ENCODE results near the gene ATAD3C.
"Not testable (repeated sequence)": the region's sequence is repeated elsewhere in the genome, so short reads cannot be mapped to it uniquely, and the experiment has no call there.

The ATAD3C gene

DNA sequence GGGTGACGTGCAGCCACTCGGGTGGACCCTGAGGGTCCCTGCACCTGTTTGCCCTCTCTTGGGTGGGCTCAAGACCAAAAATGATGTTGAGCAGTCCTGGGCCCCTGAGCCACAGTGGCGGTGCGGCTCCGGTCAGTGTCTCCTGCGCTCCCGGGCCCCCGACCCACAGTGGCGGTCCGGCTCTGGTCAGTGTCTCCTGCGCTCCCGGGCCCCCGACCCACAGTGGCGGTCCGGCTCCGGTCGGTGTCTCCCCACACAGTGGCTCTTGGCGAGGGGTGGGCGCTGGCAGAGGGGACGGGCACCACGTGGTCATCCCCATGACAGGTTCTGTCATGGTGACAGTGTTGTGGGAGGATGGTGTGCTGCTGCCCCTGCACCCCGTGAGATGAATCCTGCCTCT is 44.8 kb downstream of the ATAD3C start:
- in situ Hi-C loops (cut with MboI; ENCODE audit: low sequenced_read_pairs): not testable (repeated sequence)

GRCh38 chr1:1495461-1495975 is 46.0 kb downstream of the ATAD3C start:
- in situ Hi-C loops (cut with MboI; ENCODE audit: low sequenced_read_pairs): not testable (repeated sequence)

DNA sequence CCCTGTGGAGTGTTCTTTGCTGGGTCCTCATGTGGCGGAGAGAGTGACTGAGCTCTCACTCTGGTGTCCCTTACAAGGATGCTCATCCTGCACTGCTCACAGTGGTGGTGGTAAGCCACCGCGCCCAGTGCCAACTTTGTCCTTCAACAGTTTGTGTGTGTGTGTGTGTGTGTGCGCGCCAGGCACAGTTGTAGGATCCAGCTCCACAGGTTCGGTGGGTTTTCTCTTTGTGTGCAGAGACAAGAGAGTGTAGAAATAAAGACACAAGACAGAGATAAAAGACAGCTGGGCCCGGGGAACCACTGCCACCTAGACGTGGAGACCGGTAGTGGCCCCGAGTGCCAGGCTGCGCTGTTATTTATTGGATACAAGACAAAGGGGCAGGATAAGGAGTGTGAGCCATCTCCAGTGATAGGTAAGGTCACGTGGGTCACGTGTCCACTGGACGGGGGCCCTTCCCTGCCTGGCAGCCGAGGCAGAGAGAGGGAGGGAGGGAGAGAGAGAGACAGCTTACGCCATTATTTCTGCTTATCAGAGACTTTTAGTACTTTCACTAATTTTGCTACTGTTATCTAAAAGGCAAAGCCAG is 55.4 kb downstream of the ATAD3C start:
- in situ Hi-C loops (cut with MboI; ENCODE audit: low sequenced_read_pairs): not testable (repeated sequence)

- in situ Hi-C loops (cut with MboI; ENCODE audit: low sequenced_read_pairs): not testable (repeated sequence)
Observed at GRCh38 chr1:1505366-1505798, 55.9 kb downstream of the ATAD3C start.

DNA sequence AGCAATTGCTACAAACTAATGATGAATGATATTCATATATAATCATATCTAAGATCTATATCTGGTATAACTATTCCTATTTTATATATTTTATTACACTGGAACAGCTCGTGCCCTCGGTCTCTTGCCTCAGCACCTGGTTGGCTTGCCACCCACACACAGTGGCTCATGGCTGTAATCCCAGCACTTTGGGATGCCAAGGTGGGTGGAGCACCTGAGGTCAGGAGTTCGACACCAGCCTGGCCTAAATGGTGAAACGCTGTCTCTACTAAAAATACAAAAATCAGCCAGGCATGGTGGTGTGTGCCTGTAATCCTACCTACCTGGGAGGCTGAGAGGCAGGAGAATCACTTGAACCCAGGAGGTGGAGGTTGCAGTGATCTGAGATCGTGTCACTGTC is 56.3 kb downstream of the ATAD3C start:
- in situ Hi-C loops (cut with MboI; ENCODE audit: low sequenced_read_pairs): not testable (repeated sequence)

DNA sequence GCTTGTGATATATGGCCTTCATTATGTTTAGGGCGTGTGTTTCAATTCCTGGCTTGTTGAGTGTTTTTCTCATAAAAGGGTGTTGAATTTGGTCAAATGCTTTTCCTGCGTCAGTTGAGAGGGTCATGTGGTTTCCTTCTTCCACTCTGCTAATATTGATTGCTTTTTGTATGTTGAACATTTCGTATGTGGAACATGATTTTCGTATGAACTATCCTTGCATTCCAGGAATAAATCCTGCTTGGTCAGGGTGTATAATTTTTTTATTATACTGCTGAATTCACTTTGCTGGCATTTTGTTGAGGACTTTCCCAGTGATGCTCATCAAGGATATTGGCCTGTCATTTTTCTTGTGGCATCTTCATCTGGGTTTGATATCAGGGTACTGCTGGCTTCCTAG is 57.8 kb downstream of the ATAD3C start:
- in situ Hi-C loops (cut with MboI; ENCODE audit: low sequenced_read_pairs): no loop called here

- in situ Hi-C loops (cut with MboI; ENCODE audit: low sequenced_read_pairs): not testable (repeated sequence)
Observed at GRCh38 chr1:1508775-1509464, 59.4 kb downstream of the ATAD3C start.

DNA sequence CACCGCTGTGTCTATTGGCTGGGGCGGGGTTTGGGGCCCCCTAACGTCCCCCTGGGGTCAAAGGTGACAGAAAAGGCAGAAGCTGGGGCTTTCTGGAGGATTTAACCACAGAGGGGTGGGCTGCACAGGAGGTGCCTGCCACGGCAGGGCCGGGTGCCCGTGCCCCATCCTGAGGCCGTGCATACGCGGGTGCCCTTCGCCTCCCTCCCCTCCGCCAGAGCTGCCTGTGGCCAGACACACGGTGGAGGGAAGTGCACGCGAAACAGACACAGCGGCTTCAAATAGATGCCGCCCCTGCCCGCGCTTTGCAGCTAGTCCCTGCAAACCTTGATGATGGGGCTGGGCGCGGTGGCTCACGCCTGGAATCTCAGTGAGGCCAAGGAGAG is 60.0 kb downstream of the ATAD3C start:
- in situ Hi-C loops (cut with MboI; ENCODE audit: low sequenced_read_pairs): not testable (repeated sequence)

- in situ Hi-C loops (cut with MboI; ENCODE audit: low sequenced_read_pairs): no loop called here
Observed at GRCh38 chr1:1510912-1511532, 61.5 kb downstream of the ATAD3C start.

DNA sequence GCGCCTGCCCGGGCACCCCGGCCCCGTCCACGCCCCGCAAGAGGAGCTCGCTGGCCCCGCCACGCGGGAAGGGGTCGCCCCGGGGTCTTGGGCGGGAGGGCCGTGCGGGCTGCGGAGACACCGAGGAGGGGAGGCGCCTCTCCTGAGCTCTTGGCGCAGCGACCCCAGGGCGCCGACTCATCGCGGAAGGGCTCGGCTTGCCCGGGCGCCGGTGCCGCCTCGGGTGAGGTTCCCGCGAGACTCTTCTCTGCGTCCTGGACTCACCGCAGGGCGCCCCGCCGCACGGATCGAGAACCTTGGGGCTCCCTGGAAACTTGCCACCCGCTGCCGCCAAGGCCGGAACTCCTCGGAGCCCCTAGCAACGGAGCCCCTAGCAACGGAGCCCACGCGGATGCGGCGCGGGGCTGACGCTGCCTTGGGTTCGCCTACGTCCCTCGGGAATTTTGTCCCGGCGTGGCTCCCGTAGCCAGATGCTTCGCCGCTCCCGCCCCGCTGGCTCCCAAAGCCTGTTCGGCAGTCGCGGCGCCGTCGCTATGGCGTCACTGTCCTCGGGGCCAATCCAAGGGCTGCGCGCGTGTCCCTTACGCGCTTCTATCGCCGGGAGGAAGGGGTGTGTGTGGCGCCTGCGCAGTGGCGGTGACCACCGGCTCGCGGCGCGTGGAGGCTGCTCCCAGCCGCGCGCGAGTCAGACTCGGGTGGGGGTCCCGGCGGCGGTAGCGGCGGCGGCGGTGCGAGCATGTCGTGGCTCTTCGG is 62.2 kb downstream of the ATAD3C start, which contains the start of gene ATAD3A:
Gene ATAD3A, plus strand, starts transcription at position 630 of the 753 bp plus-strand sequence. Its CDS starts 107 bp downstream, at position 737.
- in situ Hi-C loops (cut with MboI; ENCODE audit: low sequenced_read_pairs): no loop called here

- in situ Hi-C loops (cut with MboI; ENCODE audit: low sequenced_read_pairs): not testable (repeated sequence)
Observed at GRCh38 chr1:1512425-1512824, 62.9 kb downstream of the ATAD3C start.

- in situ Hi-C loops (cut with MboI; ENCODE audit: low sequenced_read_pairs): not testable (repeated sequence)
Observed at GRCh38 chr1:1513675-1514074, 64.2 kb downstream of the ATAD3C start.

DNA sequence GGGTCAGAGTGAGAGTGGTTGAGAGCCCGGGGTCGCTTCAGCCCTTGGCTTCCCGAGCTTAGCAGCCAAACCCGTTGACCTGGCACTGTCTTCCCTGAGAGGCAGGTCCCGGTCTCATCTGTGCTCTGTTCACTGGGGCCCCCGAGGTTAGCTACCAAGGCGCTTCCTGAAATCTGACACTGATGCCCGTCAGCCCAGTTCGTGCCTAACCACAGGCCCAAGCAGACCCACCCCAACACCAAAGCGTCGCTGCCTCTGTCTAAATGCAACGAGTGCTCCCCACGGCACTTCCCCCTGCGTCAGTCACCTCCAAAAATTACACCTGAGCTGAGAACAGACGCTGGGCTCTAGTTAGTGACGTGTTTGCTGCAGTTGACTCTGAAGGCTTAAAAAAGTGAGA is 64.9 kb downstream of the ATAD3C start:
- in situ Hi-C loops (cut with MboI; ENCODE audit: low sequenced_read_pairs): not testable (repeated sequence)

GRCh38 chr1:1516923-1517322 is 67.4 kb downstream of the ATAD3C start:
- in situ Hi-C loops (cut with MboI; ENCODE audit: low sequenced_read_pairs): not testable (repeated sequence)

DNA sequence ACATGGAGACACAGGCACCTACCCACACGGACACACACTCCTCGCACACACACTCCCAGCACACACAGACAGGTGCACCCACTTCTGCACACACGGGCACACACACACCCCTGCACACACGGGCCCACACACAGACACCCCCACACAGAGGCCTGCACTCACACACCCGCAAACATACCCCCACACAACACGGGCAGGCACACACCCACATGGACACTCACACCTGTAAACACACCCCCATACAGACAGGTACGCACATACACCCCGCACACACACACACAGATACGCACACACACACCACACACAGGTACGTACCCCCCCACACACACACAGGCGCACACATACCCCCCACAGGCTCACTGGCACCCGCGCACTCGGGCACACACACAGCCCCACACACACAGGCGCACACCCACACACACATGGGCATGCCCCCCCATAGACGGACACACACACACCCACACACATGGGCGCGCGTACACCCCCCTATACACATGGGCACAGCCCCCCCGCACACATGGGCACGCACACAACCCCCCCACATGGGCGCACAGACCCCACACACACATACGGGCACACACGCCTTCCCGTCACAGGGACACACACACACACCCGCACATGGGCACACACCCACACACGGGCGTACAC is 68.6 kb downstream of the ATAD3C start:
- in situ Hi-C loops (cut with MboI; ENCODE audit: low sequenced_read_pairs): no loop called here

- in situ Hi-C loops (cut with MboI; ENCODE audit: low sequenced_read_pairs): not testable (repeated sequence)
Observed at GRCh38 chr1:1518621-1519007, 69.1 kb downstream of the ATAD3C start.

Measured in HL-60/S4 (cell line).